Measurements from ENCODE around the gene NT5DC3. TPM values are rescaled to one million over a fixed set of nuclear protein-coding genes. Genes with fewer than 3 reads are reported as not detected.

Gene NT5DC3
- total and polyA plus RNA-seq, 2 donors (not counting 3 experiments of a cell fraction or from before 2014, with no cell fraction given): 1.5 to 6.7 TPM

- Histone ChIP-seq H3K4me1 (ENCODE audit: control insufficient read depth, extremely low read depth, insufficient read depth, low read length) (no peaks in the 10 kb centered on the region), H3K36me3 (ENCODE audit: control insufficient read depth in 2 of 2, extremely low read depth in 1 of 2, insufficient read depth in 2 of 2, low read length in 2 of 2) (no peaks in the 10 kb centered on the region), H4K20me1 (replicated peaks; ENCODE audit: control insufficient read depth, extremely low read depth, insufficient read depth, low read length) (no peaks in the 10 kb centered on the region), H3K4me2 (ENCODE audit: insufficient read depth, low read length) (no peak overlapping the region), H3K9ac (replicated peaks; ENCODE audit: extremely low read depth, insufficient read depth, low read length) (no peak overlapping the region), H3K27ac (ENCODE audit: insufficient read depth, low read depth, low read length) (no peak overlapping the region), H3K9me3 (replicated peaks; ENCODE audit: control insufficient read depth, insufficient read depth, low read length) (no peaks in the 10 kb centered on the region), H3K9me1 (replicated peaks; ENCODE audit: control insufficient read depth, extremely low read depth, insufficient read depth, low read length) (no peaks in the 10 kb centered on the region), H2AFZ (ENCODE audit: low read depth, low read length) (no peak overlapping the region), H3K79me2 (ENCODE audit: control insufficient read depth, insufficient read depth, low read length) (no peaks in the 10 kb centered on the region), H3K4me3 (replicated peaks in 1 of 3; ENCODE audit: insufficient read depth in 1 of 3, low read depth in 1 of 3, low read length in 3 of 3) (no peak overlapping the region), H3K27me3 (ENCODE audit: control insufficient read depth in 2 of 2, insufficient read depth in 2 of 2, low read length in 2 of 2) (no peaks in the 10 kb centered on the region)
- no TSS peak for BruUV-seq (replicated peaks)
- ChIA-PET POLR2A (no interaction called here), CTCF (interaction anchor here (1.7 kb wide), 1 partner anchor 94 kb away, joined by 7 read pairs; no protein-coding TSS in a partner anchor)
- intact Hi-C loops (cut with micrococcal nuclease): no loop called here
- dilution Hi-C loops (cut with MboI; ENCODE audit: extremely low pct_ligation_motif_present, low sequenced_read_pairs): no loop called here
- no peak for FAIRE-seq
- TF ChIP-seq POLR2AphosphoS5 (IDR thresholded peaks at IDR 0.05; ENCODE audit: insufficient read depth, low read depth, low read length) (no peak), MYC (IDR thresholded peaks at IDR 0.05; ENCODE audit: low read depth, low read length) (no peak), POLR2A (IDR thresholded peaks at IDR 0.05; ENCODE audit: low read depth, low read length) (no peak), FOS (IDR thresholded peaks at IDR 0.05; ENCODE audit: borderline replicate concordance, insufficient read depth, low read length) (no peak), GATA2 (IDR thresholded peaks at IDR 0.05; ENCODE audit: insufficient read depth, insufficient read length, low read depth, low read length) (no peak), JUN (IDR thresholded peaks at IDR 0.05; ENCODE audit: borderline replicate concordance, insufficient read depth, insufficient read length, low read depth) (no peak), EZH2 (IDR thresholded peaks at IDR 0.05; ENCODE audit: borderline replicate concordance, low read depth, low read length, severe bottlenecking) (no peak), CTCF (IDR thresholded peaks at IDR 0.05; ENCODE audit: extremely low read depth in 1 of 2, insufficient read depth in 1 of 2, low read depth in 1 of 2, low read length in 2 of 2) (no peak), MAX (IDR thresholded peaks at IDR 0.05; ENCODE audit: insufficient read depth, insufficient read length) (no peak)
- no peak for DNase-seq (ENCODE audit: low read depth, low spot score)
These were observed 24.2 kb upstream of the NT5DC3 start for GRCh38 chr12:103865151-103865730.

Measured in endothelial cell of umbilical vein (primary cell).